ENCODE data around the gene SEC14L2. TPM values are rescaled to one million over a fixed set of nuclear protein-coding genes. Genes with fewer than 3 reads are reported as not detected.

SEC14L2 gene
- total and polyA plus RNA-seq, 4 donors, result 6.5 to 110 (median 49.6) TPM

- TF ChIP-seq MAX (IDR thresholded peaks at IDR 0.05) (no peak), HNF4G (IDR thresholded peaks at IDR 0.05) (no peak), REST (IDR thresholded peaks at IDR 0.05) (no peak)
Observed at GRCh38 chr22:30455075-30455840, 58.4 kb downstream of the SEC14L2 start (continued).

DNA sequence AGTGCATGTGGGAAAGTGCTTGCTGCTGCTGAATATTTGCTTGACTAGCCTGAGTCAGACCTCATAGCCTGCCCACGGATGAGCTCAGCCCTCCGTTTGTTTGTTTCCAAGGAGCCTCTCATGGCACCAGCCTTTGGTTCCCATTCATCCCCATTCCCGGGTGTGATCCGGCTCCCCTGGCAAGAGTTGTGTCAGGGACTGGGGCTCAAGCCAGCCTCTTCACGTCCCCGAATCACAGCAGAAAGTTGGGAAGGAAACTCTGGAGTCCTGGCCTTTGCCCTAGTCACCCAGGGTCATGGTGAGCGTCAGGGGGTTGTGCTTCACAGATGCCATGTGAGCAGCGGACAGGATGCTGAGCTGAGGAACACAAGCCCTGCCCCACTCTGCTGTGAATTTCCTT lies 61.2 kb downstream of the SEC14L2 start:
- H3K9ac ChIP-seq (ENCODE audit: low read depth in 1 of 2, low read length in 2 of 2), result no peak overlapping the region
- no peak overlapping the region for H3K4me3 ChIP-seq (ENCODE audit: low read depth in 1 of 3, low read length in 3 of 3)
- H3K27ac ChIP-seq (ENCODE audit: low read depth in 1 of 2, low read length in 2 of 2), result peak overlapping the region in 1 of 2 donors; percentile 15
- no peaks in the 10 kb centered on the region for H3K27me3 ChIP-seq (ENCODE audit: control insufficient read depth in 4 of 4, insufficient read depth in 4 of 4, low read length in 3 of 4)
- peaks cover 2 to 43% (median 36%) of the 10 kb centered on the region in 4 donors for H3K4me1 ChIP-seq (ENCODE audit: control insufficient read depth in 4 of 4, insufficient read depth in 4 of 4, low read length in 3 of 4)
- H3K9me3 ChIP-seq (ENCODE audit: control insufficient read depth in 4 of 4, low read length in 3 of 4), result no peaks in the 10 kb centered on the region
- 30% methylated on average over 8 of the region's 8 CpGs for WGBS
- no peaks in the 10 kb centered on the region for H3K36me3 ChIP-seq (ENCODE audit: control insufficient read depth in 4 of 4, insufficient read depth in 3 of 4, low read depth in 1 of 4, low read length in 3 of 4)
- no peak for DNase-seq (ENCODE audit: low spot score)
- peak; percentile 49 to 76 for TF ChIP-seq RXRA (IDR thresholded peaks at IDR 0.05)
- no peak for TF ChIP-seq NR2F2 (IDR thresholded peaks at IDR 0.05)
- TF ChIP-seq HNF4A (conservative IDR thresholded peaks at IDR 0.05), result peak; percentile 20 to 26

- H3K9ac ChIP-seq (ENCODE audit: low read depth in 1 of 2, low read length in 2 of 2), result no peak overlapping the region
- TF ChIP-seq HNF4A (conservative IDR thresholded peaks at IDR 0.05) (no peak), TAF1 (conservative IDR thresholded peaks at IDR 0.05) (no peak), EGR1 (IDR thresholded peaks at IDR 0.05; ENCODE audit: low read depth in 2 of 2) (no peak), REST (IDR thresholded peaks at IDR 0.05) (peak; percentile 99)
- no peak for DNase-seq (ENCODE audit: low spot score)
- peaks cover 2 to 43% (median 36%) of the 10 kb centered on the region in 4 donors for H3K4me1 ChIP-seq (ENCODE audit: control insufficient read depth in 4 of 4, insufficient read depth in 4 of 4, low read length in 3 of 4)
- no peak overlapping the region for H3K27ac ChIP-seq (ENCODE audit: low read depth in 1 of 2, low read length in 2 of 2)
- H3K27me3 ChIP-seq (ENCODE audit: control insufficient read depth in 4 of 4, insufficient read depth in 4 of 4, low read length in 3 of 4), result no peaks in the 10 kb centered on the region
- no peaks in the 10 kb centered on the region for H3K9me3 ChIP-seq (ENCODE audit: control insufficient read depth in 4 of 4, low read length in 3 of 4)
- H3K4me3 ChIP-seq (ENCODE audit: low read depth in 1 of 3, low read length in 3 of 3), result no peak overlapping the region
- H3K36me3 ChIP-seq (ENCODE audit: control insufficient read depth in 4 of 4, insufficient read depth in 3 of 4, low read depth in 1 of 4, low read length in 3 of 4), result peaks cover 0 to 2% (median 0%) of the 10 kb centered on the region in 4 donors
- WGBS, result 55% methylated on average over 4 of the region's 4 CpGs
Observed at GRCh38 chr22:30459181-30460052, 62.6 kb downstream of the SEC14L2 start.
